A673 (cell line): Measurements from ENCODE around the gene CACNB1.

Source experiments
- EZH2 ChIP-seq: fragments of 200-600 bp; sonication (generic); IDR thresholded peaks from 2 replicates; pipeline ENCODE4 v1.6.1; 2017; ENCODE audit warnings: borderline replicate concordance, low read depth, mild to moderate bottlenecking, mixed read lengths, antibody characterized with exemption, low read length; ENCODE audit not compliant: poor library complexity, severe bottlenecking
- TF ChIP-seq, protein P1 (sequence below): fragments of 300-800, 200-600 bp; sonication (generic); conservative IDR thresholded peaks from 2 replicates; pipeline ENCODE4 v1.5.1; 2017; ENCODE audit warnings: low read depth, mild to moderate bottlenecking, antibody characterized with exemption, low read length, moderate library complexity, mixed read lengths

- TF ChIP-seq, protein P1, sequence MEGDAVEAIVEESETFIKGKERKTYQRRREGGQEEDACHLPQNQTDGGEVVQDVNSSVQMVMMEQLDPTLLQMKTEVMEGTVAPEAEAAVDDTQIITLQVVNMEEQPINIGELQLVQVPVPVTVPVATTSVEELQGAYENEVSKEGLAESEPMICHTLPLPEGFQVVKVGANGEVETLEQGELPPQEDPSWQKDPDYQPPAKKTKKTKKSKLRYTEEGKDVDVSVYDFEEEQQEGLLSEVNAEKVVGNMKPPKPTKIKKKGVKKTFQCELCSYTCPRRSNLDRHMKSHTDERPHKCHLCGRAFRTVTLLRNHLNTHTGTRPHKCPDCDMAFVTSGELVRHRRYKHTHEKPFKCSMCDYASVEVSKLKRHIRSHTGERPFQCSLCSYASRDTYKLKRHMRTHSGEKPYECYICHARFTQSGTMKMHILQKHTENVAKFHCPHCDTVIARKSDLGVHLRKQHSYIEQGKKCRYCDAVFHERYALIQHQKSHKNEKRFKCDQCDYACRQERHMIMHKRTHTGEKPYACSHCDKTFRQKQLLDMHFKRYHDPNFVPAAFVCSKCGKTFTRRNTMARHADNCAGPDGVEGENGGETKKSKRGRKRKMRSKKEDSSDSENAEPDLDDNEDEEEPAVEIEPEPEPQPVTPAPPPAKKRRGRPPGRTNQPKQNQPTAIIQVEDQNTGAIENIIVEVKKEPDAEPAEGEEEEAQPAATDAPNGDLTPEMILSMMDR = no peak
- TF ChIP-seq EZH2 = no peak
Observed at GRCh38 chr17:39229274-39229913, 31.9 kb upstream of the CACNB1 start.
